D721Med (cell line): ENCODE measurements around the gene BCO2.

Source experiments
- DNase-seq: peaks from one replicate; pipeline ENCODE4 v3.0.0; 2011; ENCODE audit warnings: low spot score; ENCODE audit not compliant: insufficient read length
- FAIRE-seq: peaks from 2 replicates; lab custom pipeline; 2011; peaks lifted over from hg19 to GRCh38; lab: Jason Lieb, UNC
- CTCF ChIP-seq: IDR thresholded peaks from 2 replicates; pipeline ENCODE4 v1.5.1; 2012; ENCODE audit warnings: mild to moderate bottlenecking, control low read depth; ENCODE audit not compliant: insufficient read depth; ENCODE audit errors: missing control alignments

The BCO2 gene

GRCh38 chr11:112266410-112266778 is 91.1 kb downstream of the BCO2 start:
- no peak for TF ChIP-seq CTCF
- DNase-seq (no peak), FAIRE-seq (no peak)

- TF ChIP-seq CTCF = no peak
- no peak for FAIRE-seq
- no peak for DNase-seq
These were observed 91.9 kb downstream of the BCO2 start for GRCh38 chr11:112267188-112267591.

- DNase-seq (no peak), FAIRE-seq (no peak)
- no peak for TF ChIP-seq CTCF
These were observed 93.1 kb downstream of the BCO2 start for GRCh38 chr11:112268406-112268805.
